Right ventricle myocardium inferior (tissue), 1 donor: ENCODE measurements around the gene IL31. TPM values are rescaled to one million over a fixed set of nuclear protein-coding genes. Genes with fewer than 3 reads are reported as not detected.
A peak's percentile ranks its signal among the peaks of the same experiment; 100 is the strongest.
"Not testable (repeated sequence)": the region's sequence is repeated elsewhere in the genome, so short reads cannot be mapped to it uniquely, and the experiment has no call there.

Source experiments
- ATAC-seq: fragments of 200-7000 bp; cut with Tn5 transposase; one replicate; pipeline ENCODE4 v1.9.1; 2020; ENCODE audit warnings: mild to moderate bottlenecking, moderate library complexity
- DNase-seq: peaks from one replicate; pipeline ENCODE4 v3.0.0; 2021; ENCODE audit errors: missing footprints
- intact Hi-C: fragments of 100-400 bp; cut with DNase I; formaldehyde crosslinking; loops from one replicate; pipeline ENCODE4 v1.11.0; 2022
- long read RNA-seq: library from polyadenylated mRNA; unstranded; transcript quantifications from one replicate; pipeline ENCODE4 v2.0.0, GENCODE V29; 2021
- total RNA-seq: library from RNA; stranded (reverse); fragmentation: NEBNext Ultra II Directional; extraction: Animal tissue kit (Norgen Biotek cat#: 25700); gene quantifications from one replicate; pipeline ENCODE4 v1.2.1, GENCODE V29; 2021
- donor health status: DM: no; HTN: yes; CAD: no; lungs with severe emphysema.

Gene IL31
- total RNA-seq: not detected
- long read RNA-seq: 0 reads

GRCh38 chr12:122174155-122174845 is at the start of gene IL31:
IL31 (minus strand) TSS chr12:122174221; CDS start chr12:122174172, 49 bp downstream.
- DNase-seq (no peak), ATAC-seq (no peak)
- intact Hi-C loops: no loop called here

GRCh38 chr12:122216445-122216844 is 42.4 kb upstream of the IL31 start:
- intact Hi-C loops: no loop called here
- ATAC-seq: no peak
- DNase-seq: no peak

DNA sequence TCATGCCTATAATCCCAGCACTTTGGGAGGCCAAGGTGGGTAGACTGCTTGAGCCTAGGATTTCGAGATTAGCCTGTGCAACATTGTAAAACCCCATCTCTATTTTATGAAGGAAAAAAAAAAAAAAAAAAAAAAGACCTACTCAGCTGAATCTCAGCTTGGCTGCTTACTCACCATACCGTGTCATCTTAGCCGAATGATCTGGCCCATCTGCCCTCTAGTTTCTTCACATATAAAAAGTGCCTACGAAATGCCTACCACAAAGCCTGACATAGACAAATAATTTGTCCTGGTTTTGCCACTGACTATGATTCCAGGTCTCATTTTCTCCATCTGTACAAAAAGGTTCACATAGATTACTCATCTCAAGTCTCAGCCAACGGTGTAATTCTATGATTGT is 41.8 kb upstream of the IL31 start:
- DNase-seq: no peak
- intact Hi-C loops: no loop called here
- ATAC-seq: no peak

DNA sequence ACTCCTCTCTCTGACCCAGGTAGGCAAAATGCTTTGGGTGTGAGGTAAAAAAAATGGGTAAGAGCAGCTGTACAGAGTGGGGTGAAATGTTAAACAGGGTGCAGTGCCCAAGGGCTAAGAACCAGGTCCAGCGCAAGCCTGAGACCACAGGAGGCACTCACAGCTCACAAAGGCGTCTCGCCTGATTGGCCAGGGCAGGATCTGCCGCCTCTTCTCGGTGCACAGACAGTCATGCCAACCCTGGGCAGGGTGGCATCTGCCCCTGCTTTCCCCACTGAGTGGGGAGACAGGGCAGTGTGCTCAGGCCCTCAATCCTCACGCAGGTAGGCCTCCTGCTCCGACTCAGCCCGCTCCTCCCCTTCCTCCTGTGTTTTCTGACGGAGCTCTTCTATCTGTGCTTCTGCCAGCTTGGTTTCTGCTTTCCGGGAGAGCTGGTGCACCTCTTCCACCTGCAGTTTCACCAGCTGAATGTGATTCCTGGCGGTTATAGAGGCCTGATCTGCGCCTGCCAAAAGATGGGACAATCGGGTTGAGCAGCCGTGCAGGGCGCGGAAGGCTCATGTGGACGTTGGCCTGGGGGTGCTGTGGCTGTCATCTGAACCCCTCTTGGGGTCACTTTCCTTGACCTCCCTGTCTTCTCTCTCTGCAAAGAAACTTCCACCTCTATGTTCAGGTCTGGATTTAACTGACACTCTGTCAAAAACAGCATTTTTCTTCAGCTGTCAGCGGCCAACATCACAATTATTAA is 34.2 kb upstream of the IL31 start:
- intact Hi-C loops: no loop called here
- no peak for ATAC-seq
- no peak for DNase-seq

DNA sequence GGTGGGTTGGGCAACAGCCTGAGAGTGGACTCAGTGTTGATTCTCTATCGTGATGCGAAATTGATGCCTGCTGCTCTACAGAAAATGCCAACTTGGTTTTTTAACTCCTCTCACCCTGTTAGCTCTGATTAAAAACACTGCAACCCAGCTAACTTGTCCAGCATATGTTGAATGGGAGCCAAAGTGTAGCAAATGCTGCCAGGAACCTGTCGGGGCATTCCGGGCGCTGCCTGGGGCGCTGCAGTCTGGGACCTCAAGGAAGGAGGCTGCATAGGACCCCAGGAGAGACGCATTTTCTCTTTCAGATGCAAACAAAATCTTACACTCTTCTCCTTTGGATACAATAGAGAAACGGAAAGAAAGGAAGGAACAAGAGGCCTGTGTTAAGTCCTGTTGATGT is 33.4 kb upstream of the IL31 start:
- DNase-seq (no peak), ATAC-seq (no peak)
- intact Hi-C loops: no loop called here

- DNase-seq: no peak
- intact Hi-C loops: no loop called here
- peak; percentile 4 for ATAC-seq
Measured at GRCh38 chr12:122206976-122207375, 33.0 kb upstream of the IL31 start.

DNA sequence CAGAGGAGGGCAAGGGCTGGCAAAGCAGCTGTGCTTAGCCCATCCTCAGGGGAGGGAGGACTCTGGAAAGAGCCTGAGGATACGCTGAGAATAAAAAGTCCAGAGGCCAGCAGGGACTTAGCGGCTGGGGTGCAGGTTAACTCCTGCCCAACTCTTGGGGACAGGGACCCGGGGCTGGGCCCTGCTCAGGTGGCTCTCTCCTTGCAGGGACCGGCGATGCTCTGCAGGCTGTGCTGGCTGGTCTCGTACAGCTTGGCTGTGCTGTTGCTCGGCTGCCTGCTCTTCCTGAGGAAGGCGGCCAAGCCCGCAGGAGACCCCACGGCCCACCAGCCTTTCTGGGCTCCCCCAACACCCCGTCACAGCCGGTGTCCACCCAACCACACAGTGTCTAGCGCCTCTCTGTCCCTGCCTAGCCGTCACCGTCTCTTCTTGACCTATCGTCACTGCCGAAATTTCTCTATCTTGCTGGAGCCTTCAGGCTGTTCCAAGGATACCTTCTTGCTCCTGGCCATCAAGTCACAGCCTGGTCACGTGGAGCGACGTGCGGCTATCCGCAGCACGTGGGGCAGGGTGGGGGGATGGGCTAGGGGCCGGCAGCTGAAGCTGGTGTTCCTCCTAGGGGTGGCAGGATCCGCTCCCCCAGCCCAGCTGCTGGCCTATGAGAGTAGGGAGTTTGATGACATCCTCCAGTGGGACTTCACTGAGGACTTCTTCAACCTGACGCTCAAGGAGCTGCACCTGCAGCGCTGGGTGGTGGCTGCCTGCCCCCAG is 32.3 kb upstream of the IL31 start:
- peak; percentile 3 for ATAC-seq
- intact Hi-C loops: no loop called here
- no peak for DNase-seq

- intact Hi-C loops: no loop called here
- no peak for ATAC-seq
Measured at GRCh38 chr12:122205053-122205925, 31.3 kb upstream of the IL31 start.

GRCh38 chr12:122204167-122205052 is 30.4 kb upstream of the IL31 start:
- DNase-seq (no peak), ATAC-seq (no peak)
- intact Hi-C loops: no loop called here

More at GRCh38 chr12:122205053-122205925, 31.3 kb upstream of the IL31 start:
- DNase-seq: no peak

- DNase-seq: no peak
- peak; percentile 67 for ATAC-seq
- intact Hi-C loops: no loop called here
Measured at GRCh38 chr12:122203301-122204166, 29.5 kb upstream of the IL31 start, which contains the start of gene B3GNT4. B3GNT4 (plus strand) TSS chr12:122203709; CDS start chr12:122204619, 910 bp downstream.

- DNase-seq, intact Hi-C loops, ATAC-seq: not testable (repeated sequence)
Measured at GRCh38 chr12:122202811-122203210, 28.8 kb upstream of the IL31 start.

DNA sequence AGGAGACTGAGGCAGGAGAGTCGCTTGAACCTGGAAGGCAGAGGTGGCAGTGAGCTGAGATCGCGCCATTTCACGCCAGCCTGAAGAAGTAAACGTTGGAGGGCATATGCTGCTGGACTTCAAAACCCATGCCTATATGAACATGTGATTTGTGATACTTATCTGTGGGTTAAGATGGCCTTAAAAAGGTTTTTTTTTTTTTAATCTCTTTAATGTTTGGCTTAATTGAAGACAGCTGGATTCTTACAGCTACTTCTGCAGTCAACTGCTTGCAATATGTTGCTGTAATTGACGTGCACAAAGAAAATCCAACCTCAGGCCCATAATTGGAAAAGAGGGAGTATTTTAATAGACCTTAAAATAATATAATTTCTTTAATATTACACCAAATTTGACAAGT is 28.0 kb upstream of the IL31 start:
- intact Hi-C loops: no loop called here
- DNase-seq: no peak
- no peak for ATAC-seq

GRCh38 chr12:122201381-122201780 is 27.4 kb upstream of the IL31 start:
- ATAC-seq: no peak
- DNase-seq: no peak
- intact Hi-C loops: no loop called here

GRCh38 chr12:122200541-122201175 is 26.6 kb upstream of the IL31 start:
- ATAC-seq (no peak), DNase-seq (no peak)
- intact Hi-C loops: no loop called here

DNA sequence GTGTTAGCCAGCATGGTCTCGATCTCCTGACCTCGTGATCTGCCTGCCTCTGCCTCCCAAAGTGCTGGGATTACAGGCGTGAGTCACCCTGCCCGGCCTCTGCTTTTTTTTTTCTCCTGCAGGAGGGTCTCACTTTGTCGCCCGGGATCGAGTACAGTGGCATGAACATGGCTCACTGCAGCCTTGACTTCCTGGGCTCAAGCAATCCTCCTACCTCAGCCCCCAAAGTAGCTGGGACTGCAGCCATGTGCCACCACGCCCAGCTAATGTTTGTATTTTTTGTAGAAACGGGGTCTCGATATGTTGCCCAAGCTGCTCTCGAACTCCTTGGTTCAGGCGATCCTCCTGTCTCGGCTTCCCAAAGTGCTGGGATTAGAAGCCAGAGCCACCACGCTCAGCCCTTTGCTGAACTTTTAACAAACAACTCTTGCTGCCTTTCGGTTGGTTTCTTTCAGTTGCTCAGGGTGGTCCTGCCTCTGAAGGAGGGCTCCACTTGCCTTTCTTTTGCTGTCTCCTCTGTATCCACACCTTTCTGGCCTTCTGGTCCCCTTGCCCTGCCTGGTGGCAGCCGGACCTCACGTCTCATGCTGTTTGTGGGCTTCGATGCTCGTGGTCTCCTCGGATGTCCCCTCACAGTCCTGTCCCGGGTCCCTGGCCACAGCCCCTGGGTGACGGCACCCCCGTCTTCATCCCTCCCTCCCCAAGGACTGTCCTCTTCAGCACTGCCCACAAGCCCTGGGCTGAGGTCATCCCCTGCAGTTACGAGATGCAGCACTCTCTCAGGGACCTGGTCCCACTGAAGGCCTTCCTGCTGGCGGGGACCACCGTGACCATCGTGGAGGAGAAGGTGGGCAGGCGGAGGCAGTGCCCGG is 25.7 kb upstream of the IL31 start:
- intact Hi-C loops: no loop called here
- ATAC-seq (no peak), DNase-seq (no peak)

DNA sequence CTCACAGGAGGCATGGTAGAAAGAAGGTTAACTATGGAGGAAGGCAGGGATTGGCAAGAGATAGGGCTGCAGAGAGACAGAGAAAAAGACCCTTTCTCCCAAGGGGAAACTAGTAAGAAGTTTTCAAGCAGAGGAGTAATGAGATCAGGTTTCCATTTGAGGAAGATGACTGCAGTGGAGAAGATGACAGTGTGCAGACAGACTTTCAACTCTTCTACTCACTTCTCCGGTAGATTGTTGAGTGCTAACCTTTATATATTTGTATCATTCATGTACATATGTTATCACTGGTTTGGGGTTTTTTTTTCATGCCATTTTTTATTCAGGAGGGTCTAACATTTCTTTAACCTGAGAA is 23.6 kb upstream of the IL31 start:
- ATAC-seq (no peak), DNase-seq (no peak)
- intact Hi-C loops: no loop called here
